ENCODE results near the gene TUB. TPM values are rescaled to one million over a fixed set of nuclear protein-coding genes. Genes with fewer than 3 reads are reported as not detected.

Gene TUB
- total RNA-seq, 1 donor from 2014 or later = 5.2 TPM

DNA sequence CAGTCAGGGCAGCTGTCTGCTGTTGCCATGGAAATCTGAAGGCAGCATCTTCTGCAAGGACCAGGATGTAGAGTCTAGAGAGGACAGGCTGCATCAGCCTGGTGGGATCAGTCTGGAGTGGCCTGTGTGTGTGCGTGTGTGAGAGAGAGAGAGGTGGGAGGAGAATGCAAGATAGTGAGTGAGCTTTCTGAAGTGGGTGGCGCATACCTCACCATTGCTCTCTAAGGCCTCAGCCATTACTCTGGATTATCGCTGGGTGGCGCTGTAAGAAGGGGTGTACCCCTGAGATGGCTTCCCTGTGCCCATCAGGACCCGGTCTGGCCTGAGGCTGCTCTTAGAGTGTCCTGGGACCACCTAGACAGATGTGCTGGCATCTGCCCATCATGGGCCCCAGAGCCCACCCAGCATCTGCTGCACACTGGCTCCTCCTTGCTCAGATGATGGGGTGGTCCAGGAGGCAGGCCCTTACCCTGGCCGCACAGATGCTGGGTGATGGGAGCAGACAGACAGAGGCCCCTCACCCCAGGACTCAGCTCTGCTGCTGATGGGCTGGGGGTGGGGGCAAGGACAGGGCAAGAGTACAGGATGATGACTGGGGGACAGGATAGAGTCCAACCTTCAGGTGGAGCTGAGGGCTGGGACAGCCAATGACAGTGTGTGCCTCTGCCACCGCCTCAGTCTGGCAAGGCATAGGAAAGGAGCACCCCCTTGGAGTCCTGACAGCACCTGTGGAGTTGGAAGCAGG, 25.7 kb upstream of the TUB start:
- ATAC-seq (peak; percentile 21 to 22), DNase-seq (no peak)
- no peaks in the 10 kb centered on the region for H3K4me1 ChIP-seq
- TF ChIP-seq CTCF (IDR thresholded peaks at IDR 0.05) = no peak
- H3K36me3 ChIP-seq = no peaks in the 10 kb centered on the region
- H3K27ac ChIP-seq = no peak overlapping the region
- H3K4me3 ChIP-seq = no peak overlapping the region
- H3K9me3 ChIP-seq = no peaks in the 10 kb centered on the region
- H3K27me3 ChIP-seq (ENCODE audit: low read depth) = no peaks in the 10 kb centered on the region
- intact Hi-C loops (cut with DNase I) = no loop called here

- intact Hi-C loops (cut with DNase I) = no loop called here
- no peaks in the 10 kb centered on the region for H3K36me3 ChIP-seq
- ATAC-seq = no peak
- H3K4me1 ChIP-seq = no peaks in the 10 kb centered on the region
- no peaks in the 10 kb centered on the region for H3K9me3 ChIP-seq
- no peak for TF ChIP-seq CTCF (IDR thresholded peaks at IDR 0.05)
- H3K27ac ChIP-seq = no peak overlapping the region
- no peak overlapping the region for H3K4me3 ChIP-seq
- DNase-seq = no peak
- H3K27me3 ChIP-seq (ENCODE audit: low read depth) = no peaks in the 10 kb centered on the region
Observed at GRCh38 chr11:8055836-8056526, 25.0 kb upstream of the TUB start.

- TF ChIP-seq CTCF (IDR thresholded peaks at IDR 0.05) = no peak
- no peaks in the 10 kb centered on the region for H3K4me1 ChIP-seq
- intact Hi-C loops (cut with DNase I) = no loop called here
- H3K4me3 ChIP-seq = no peak overlapping the region
- H3K27me3 ChIP-seq (ENCODE audit: low read depth) = no peaks in the 10 kb centered on the region
- H3K36me3 ChIP-seq = no peaks in the 10 kb centered on the region
- no peaks in the 10 kb centered on the region for H3K9me3 ChIP-seq
- peak; percentile 43 to 52 for ATAC-seq
- H3K27ac ChIP-seq = no peak overlapping the region
- no peak for DNase-seq
Observed at GRCh38 chr11:8056810-8057463, 24.1 kb upstream of the TUB start.

DNA sequence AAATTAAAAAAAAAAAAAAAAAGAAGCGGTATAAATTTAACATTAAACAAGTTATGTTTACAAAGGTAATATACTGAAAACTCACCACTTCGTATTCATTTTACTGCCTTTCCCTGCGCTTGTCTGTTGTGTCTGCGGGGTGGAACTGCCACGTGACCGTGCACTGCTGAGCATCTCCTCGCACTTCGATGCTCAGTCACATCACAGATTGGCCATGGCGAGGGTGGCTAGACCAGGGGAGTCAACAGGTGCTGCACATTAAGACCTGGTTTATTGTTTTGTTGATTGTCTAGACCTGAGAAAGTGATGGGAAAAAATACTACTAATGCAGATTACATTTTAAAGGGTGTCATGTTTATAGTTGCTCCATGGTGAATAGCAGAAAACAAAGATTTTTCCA, 22.8 kb upstream of the TUB start:
- no peak for TF ChIP-seq CTCF (IDR thresholded peaks at IDR 0.05)
- H3K27me3 ChIP-seq (ENCODE audit: low read depth) = no peaks in the 10 kb centered on the region
- H3K9me3 ChIP-seq = no peaks in the 10 kb centered on the region
- DNase-seq (no peak), ATAC-seq (no peak)
- no peaks in the 10 kb centered on the region for H3K36me3 ChIP-seq
- H3K27ac ChIP-seq = no peak overlapping the region
- no peak overlapping the region for H3K4me3 ChIP-seq
- intact Hi-C loops (cut with DNase I) = no loop called here
- H3K4me1 ChIP-seq = peaks cover 4% of the 10 kb centered on the region

DNA sequence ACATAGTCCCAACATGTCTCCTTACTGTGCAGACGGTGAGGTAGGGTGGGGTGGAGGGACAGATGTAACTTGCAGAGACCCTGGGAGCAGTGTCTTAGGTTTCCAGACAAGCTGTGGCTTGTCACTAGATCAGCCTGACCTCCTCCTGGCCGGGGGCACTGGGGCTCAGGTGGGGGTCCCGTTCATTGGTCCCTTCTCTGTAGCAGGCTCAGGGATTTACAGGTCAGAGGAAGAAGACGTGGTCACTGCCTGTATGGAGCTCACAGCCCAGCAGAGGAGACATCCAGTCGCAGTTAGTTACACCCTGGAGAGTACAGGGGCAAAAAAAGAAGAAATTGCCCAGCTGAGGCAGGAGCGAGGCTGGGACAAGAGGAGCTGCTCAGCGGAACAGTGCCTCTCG, 22.0 kb upstream of the TUB start:
- H3K27ac ChIP-seq = no peak overlapping the region
- H3K4me3 ChIP-seq = no peak overlapping the region
- DNase-seq (no peak), ATAC-seq (no peak)
- no peaks in the 10 kb centered on the region for H3K9me3 ChIP-seq
- H3K4me1 ChIP-seq = peaks cover 4% of the 10 kb centered on the region
- intact Hi-C loops (cut with DNase I) = no loop called here
- H3K27me3 ChIP-seq (ENCODE audit: low read depth) = no peaks in the 10 kb centered on the region
- no peak for TF ChIP-seq CTCF (IDR thresholded peaks at IDR 0.05)
- no peaks in the 10 kb centered on the region for H3K36me3 ChIP-seq
